Mesenchymal stem cell (in vitro differentiated cells and primary cell): ENCODE results near the gene DNAH14.
A peak's percentile ranks its signal among the peaks of the same experiment; 100 is the strongest.

Experiments
- DNase-seq: peaks from one replicate; pipeline ENCODE4 v3.0.0-alpha.2; 2013
- H2AFZ ChIP-seq: one replicate; pipeline ENCODE4 v1.6.1; 2013; ENCODE audit warnings: low read depth, mild to moderate bottlenecking, control low read depth, inconsistent platforms, low read length, moderate library complexity
- H2AK5ac ChIP-seq: 2 replicates; pipeline ENCODE4 v1.6.1; 2013; ENCODE audit warnings: low read length, moderate library complexity, mild to moderate bottlenecking, inconsistent platforms; ENCODE audit not compliant: severe bottlenecking
- H2BK120ac ChIP-seq: one replicate; pipeline ENCODE4 v1.6.1; 2013; ENCODE audit warnings: low read depth, mild to moderate bottlenecking, inconsistent platforms, low read length, moderate library complexity
- H2BK12ac ChIP-seq, 2 experiments: one replicate each; pipeline ENCODE4 v1.6.1; 2013; ENCODE audit warnings: inconsistent platforms in 2 of 2, low read length in 2 of 2, mild to moderate bottlenecking in 2 of 2, moderate library complexity in 2 of 2, control low read depth in 1 of 2
- H2BK15ac ChIP-seq: one replicate; pipeline ENCODE4 v1.6.1; 2013; ENCODE audit warnings: mild to moderate bottlenecking, low read depth, inconsistent platforms; ENCODE audit not compliant: poor library complexity, severe bottlenecking
- H2BK5ac ChIP-seq: 2 replicates; pipeline ENCODE4 v1.6.1; 2013; ENCODE audit warnings: low read depth, mild to moderate bottlenecking, low read length, control low read depth, inconsistent platforms; ENCODE audit not compliant: poor library complexity, severe bottlenecking
- H3K14ac ChIP-seq, 2 experiments: one replicate each; pipeline ENCODE4 v1.6.1; 2013; ENCODE audit warnings: inconsistent platforms in 2 of 2, low read length in 2 of 2, control low read depth in 1 of 2, mild to moderate bottlenecking in 1 of 2, moderate library complexity in 1 of 2
- H3K18ac ChIP-seq, 2 experiments: one replicate each; pipeline ENCODE4 v1.6.1; 2013; ENCODE audit warnings: inconsistent platforms in 2 of 2, low read length in 2 of 2, control low read depth in 1 of 2, low read depth in 1 of 2, mild to moderate bottlenecking in 1 of 2
- H3K23ac ChIP-seq, 2 experiments: one replicate each; pipeline ENCODE4 v1.6.1; 2013; ENCODE audit warnings: inconsistent platforms in 2 of 2, low read length in 2 of 2, mild to moderate bottlenecking in 2 of 2, moderate library complexity in 2 of 2, control low read depth in 1 of 2
- H3K27ac ChIP-seq: 2 replicates; pipeline ENCODE4 v1.5.1; 2013; ENCODE audit warnings: mild to moderate bottlenecking, moderate library complexity, low read length, control low read depth, inconsistent platforms; ENCODE audit not compliant: poor library complexity, severe bottlenecking
- H3K27me3 ChIP-seq, 2 experiments: 2 replicates each; pipeline versions ENCODE4 v1.6.1 to v1.7.0; 2013; ENCODE audit warnings: low read length in 2 of 2, mild to moderate bottlenecking in 2 of 2, moderate library complexity in 2 of 2, control low read depth in 1 of 2, inconsistent platforms in 1 of 2; ENCODE audit not compliant: control insufficient read depth in 1 of 2, insufficient read depth in 1 of 2
- H3K36me3 ChIP-seq, 2 experiments: 2 replicates each; pipeline versions ENCODE4 v1.6.1 to v1.7.0; 2013; ENCODE audit warnings: low read length in 2 of 2, control low read depth in 1 of 2, inconsistent platforms in 1 of 2, low read depth in 1 of 2, mild to moderate bottlenecking in 1 of 2; ENCODE audit not compliant: insufficient read depth in 2 of 2, control insufficient read depth in 1 of 2
- H3K4ac ChIP-seq, 2 experiments: one replicate each; pipeline ENCODE4 v1.6.1; 2013; ENCODE audit warnings: inconsistent platforms in 2 of 2, low read length in 2 of 2, mild to moderate bottlenecking in 2 of 2, moderate library complexity in 2 of 2, control low read depth in 1 of 2, low read depth in 1 of 2
- H3K4me1 ChIP-seq: 2 replicates; pipeline ENCODE4 v1.6.1; 2013; ENCODE audit warnings: low read depth, low read length, control low read depth; ENCODE audit not compliant: control insufficient read depth, insufficient read depth
- H3K4me2 ChIP-seq: 2 replicates; pipeline ENCODE4 v1.6.1; 2013; ENCODE audit warnings: low read length, mild to moderate bottlenecking, inconsistent platforms; ENCODE audit not compliant: poor library complexity, severe bottlenecking
- H3K4me3 ChIP-seq, 2 experiments: 2 replicates each; pipeline versions ENCODE4 v1.5.1 to v1.7.0; 2013; ENCODE audit warnings: low read length in 2 of 2, mild to moderate bottlenecking in 2 of 2, control low read depth in 1 of 2, low read depth in 1 of 2; ENCODE audit not compliant: insufficient read depth in 1 of 2
- H3K79me1 ChIP-seq: replicated peaks from 2 replicates; pipeline ENCODE4 v1.6.1; 2013; ENCODE audit warnings: mild to moderate bottlenecking, control low read depth, low read length, inconsistent platforms; ENCODE audit not compliant: poor library complexity, severe bottlenecking
- H3K9ac ChIP-seq: 2 replicates; pipeline ENCODE4 v1.7.0; 2013; ENCODE audit warnings: mild to moderate bottlenecking, low read length, moderate library complexity
- H3K9me3 ChIP-seq: 2 replicates; pipeline ENCODE4 v1.7.0; 2013; ENCODE audit warnings: mild to moderate bottlenecking, low read length; ENCODE audit not compliant: control insufficient read depth
- H4K8ac ChIP-seq: one replicate; pipeline ENCODE4 v1.6.1; 2013; ENCODE audit warnings: inconsistent platforms, mild to moderate bottlenecking, low read length, moderate library complexity
- H4K91ac ChIP-seq: one replicate; pipeline ENCODE4 v1.6.1; 2013; ENCODE audit warnings: mild to moderate bottlenecking, low read length, inconsistent platforms
- WGBS: methylation state at CpG from one replicate; pipeline ENCODE4 v1.1.7; 2013; ENCODE audit warnings: mixed read lengths; 5-methylcytosine and 5-hydroxymethylcytosine counted together

The DNAH14 gene

GRCh38 chr1:224928906-224929305 is 569 bp upstream of the DNAH14 start:
- peak overlapping the region in 1 of 2 experiments; percentile 83 for H3K4me3 ChIP-seq
- H2BK5ac ChIP-seq: no peak overlapping the region
- WGBS: no CpG with 5 or more reads among the region's 4 CpGs
- H2BK15ac ChIP-seq: no peak overlapping the region
- H3K9ac ChIP-seq: peak overlapping the region; percentile 93
- no peak overlapping the region for H4K91ac ChIP-seq
- no peaks in the 10 kb centered on the region for H3K36me3 ChIP-seq
- DNase-seq: no peak
- no peak overlapping the region for H2AK5ac ChIP-seq
- H3K9me3 ChIP-seq: peaks cover 24% of the 10 kb centered on the region
- H3K27me3 ChIP-seq: no peaks in the 10 kb centered on the region
- no peak overlapping the region for H2AFZ ChIP-seq
- H3K18ac ChIP-seq: no peak overlapping the region
- H3K27ac ChIP-seq: no peak overlapping the region
- H2BK12ac ChIP-seq: no peak overlapping the region
- H3K4me1 ChIP-seq: no peaks in the 10 kb centered on the region
- no peak overlapping the region for H3K14ac ChIP-seq
- peak overlapping the region; percentile 91 for H4K8ac ChIP-seq
- H3K4me2 ChIP-seq: no peak overlapping the region
- no peak overlapping the region for H2BK120ac ChIP-seq
- H3K23ac ChIP-seq: no peak overlapping the region
- peaks cover 9% of the 10 kb centered on the region for H3K79me1 ChIP-seq
- peak overlapping the region in 1 of 2 experiments; percentile 83 for H3K4ac ChIP-seq

- Histone ChIP-seq H3K27me3 (no peaks in the 10 kb centered on the region), H2BK15ac (no peak overlapping the region), H3K4me3 (peak overlapping the region in 1 of 2 experiments; percentile 34), H2BK12ac (no peak overlapping the region), H4K91ac (no peak overlapping the region), H2BK5ac (no peak overlapping the region), H3K14ac (no peak overlapping the region), H3K36me3 (no peaks in the 10 kb centered on the region), H2BK120ac (no peak overlapping the region), H3K4me2 (no peak overlapping the region), H2AFZ (no peak overlapping the region), H4K8ac (no peak overlapping the region), H3K27ac (no peak overlapping the region), H3K4ac (no peak overlapping the region), H3K18ac (no peak overlapping the region), H3K79me1 (peaks cover 12% of the 10 kb centered on the region), H3K9me3 (peaks cover 51% of the 10 kb centered on the region), H2AK5ac (no peak overlapping the region), H3K9ac (no peak overlapping the region), H3K23ac (no peak overlapping the region), H3K4me1 (no peaks in the 10 kb centered on the region)
- WGBS: 100% methylated on average over 1 of the region's 1 CpG
- DNase-seq: no peak
Measured at GRCh38 chr1:224931605-224932004, 2.1 kb downstream of the DNAH14 start.

- no peak overlapping the region for H2BK5ac ChIP-seq
Measured at GRCh38 chr1:224932607-224933249, 3.3 kb downstream of the DNAH14 start.

GRCh38 chr1:224933584-224933983 is 4.1 kb downstream of the DNAH14 start:
- 97% methylated on average over 3 of the region's 4 CpGs for WGBS
- no peak overlapping the region for H2BK120ac ChIP-seq
- no peaks in the 10 kb centered on the region for H3K4me1 ChIP-seq
- no peak overlapping the region for H3K4me2 ChIP-seq
- peak overlapping the region in 1 of 2 experiments; percentile 30 for H3K4me3 ChIP-seq
- H3K18ac ChIP-seq: no peak overlapping the region
- no peak overlapping the region for H3K23ac ChIP-seq
- H3K27ac ChIP-seq: no peak overlapping the region
- H3K9ac ChIP-seq: no peak overlapping the region
- no peak overlapping the region for H3K14ac ChIP-seq
- no peaks in the 10 kb centered on the region for H3K36me3 ChIP-seq
- no peaks in the 10 kb centered on the region for H3K27me3 ChIP-seq
- no peak for DNase-seq
- H4K91ac ChIP-seq: no peak overlapping the region
- no peak overlapping the region for H2AK5ac ChIP-seq
- H2BK5ac ChIP-seq: no peak overlapping the region
- no peak overlapping the region for H4K8ac ChIP-seq
- peaks cover 13% of the 10 kb centered on the region for H3K79me1 ChIP-seq
- no peak overlapping the region for H2AFZ ChIP-seq
- H2BK12ac ChIP-seq: no peak overlapping the region
- no peak overlapping the region for H2BK15ac ChIP-seq
- no peak overlapping the region for H3K4ac ChIP-seq
- peaks cover 68% of the 10 kb centered on the region for H3K9me3 ChIP-seq

More at GRCh38 chr1:224932607-224933249, 3.3 kb downstream of the DNAH14 start:
- no peak overlapping the region for H2BK15ac ChIP-seq
- H3K4me2 ChIP-seq: no peak overlapping the region
- H4K8ac ChIP-seq: no peak overlapping the region
- H2BK120ac ChIP-seq: no peak overlapping the region
- no peak overlapping the region for H3K9ac ChIP-seq
- DNase-seq: no peak
- H2BK12ac ChIP-seq: no peak overlapping the region
- H3K27me3 ChIP-seq: no peaks in the 10 kb centered on the region
- no peak overlapping the region for H2AFZ ChIP-seq
- WGBS: no CpG with 5 or more reads among the region's 1 CpG
- H2AK5ac ChIP-seq: no peak overlapping the region
- H3K14ac ChIP-seq: no peak overlapping the region
- H3K79me1 ChIP-seq: peaks cover 12% of the 10 kb centered on the region
- H3K18ac ChIP-seq: no peak overlapping the region
- peak overlapping the region in 1 of 2 experiments; percentile 34 for H3K4me3 ChIP-seq
- H3K23ac ChIP-seq: no peak overlapping the region
- no peaks in the 10 kb centered on the region for H3K36me3 ChIP-seq
- H3K27ac ChIP-seq: no peak overlapping the region
- H3K9me3 ChIP-seq: peaks cover 61% of the 10 kb centered on the region
- no peaks in the 10 kb centered on the region for H3K4me1 ChIP-seq
- no peak overlapping the region for H4K91ac ChIP-seq
- no peak overlapping the region for H3K4ac ChIP-seq
